ENCODE data around the gene C10orf62. TPM values are rescaled to one million over a fixed set of nuclear protein-coding genes. Genes with fewer than 3 reads are reported as not detected.

C10orf62 gene
- total and polyA plus RNA-seq, 9 of the 15 experiments (the other 6 are each of a cell fraction or from before 2014, with no cell fraction given), result not detected

- Histone ChIP-seq H3K4me3 (no peak overlapping the region), H3K36me3 (ENCODE audit: control insufficient read depth, insufficient read depth, low read length) (no peaks in the 10 kb centered on the region; the same call in 2 of the 3 replicates), H3K4me1 (replicated peaks in 1 of 2; ENCODE audit: control insufficient read depth in 2 of 2, insufficient read depth in 2 of 2, low read length in 2 of 2) (peaks cover 0 to 5% of the 10 kb centered on the region in 2 experiments; a peak in 2 of 5 replicates), H3K27me3 (ENCODE audit: control insufficient read depth in 2 of 2, insufficient read depth in 2 of 2, low read length in 2 of 2) (no peaks in the 10 kb centered on the region), H2AFZ (ENCODE audit: low read depth, low read length) (no peak overlapping the region), H3K4me2 (ENCODE audit: insufficient read depth, low read length) (no peak overlapping the region), H3K9ac (ENCODE audit: insufficient read depth in 1 of 2, low read depth in 2 of 2, low read length in 2 of 2) (peak overlapping the region in 1 of 2 experiments; percentile 31; a peak in 2 of 4 replicates), H4K20me1 (replicated peaks; ENCODE audit: control insufficient read depth, insufficient read depth, low read length) (no peaks in the 10 kb centered on the region), H3K9me1 (ENCODE audit: control insufficient read depth, insufficient read depth, low read length) (no peaks in the 10 kb centered on the region), H3K79me2 (ENCODE audit: control insufficient read depth, insufficient read depth, low read length) (no peaks in the 10 kb centered on the region), H3K27ac (ENCODE audit: extremely low read depth, low read depth, low read length) (no peak overlapping the region), H3K9me3 (replicated peaks; ENCODE audit: control insufficient read depth, insufficient read depth, low read depth, low read length) (no peaks in the 10 kb centered on the region)
- in situ Hi-C loops (cut with MboI), result loop anchor here (5.0 kb wide), 1 partner anchor 149 kb away; no protein-coding TSS in a partner anchor
- 61% methylated on average over 8 of the region's 12 CpGs for WGBS (ENCODE audit: insufficient coverage, low coverage, missing lambda C conversion rate)
- DNase-seq (ENCODE audit: extremely low read depth in 1 of 4, low spot score in 3 of 4) (no peak), ATAC-seq (no peak), FAIRE-seq (no peak)
- intact Hi-C loops (cut with micrococcal nuclease), result no loop called here
- ChIA-PET POLR2A (interaction anchor here (1.1 kb wide), 1 partner anchor 11 kb away, joined by 3 read pairs; no protein-coding TSS in a partner anchor), CTCF (ENCODE audit: low intra/inter-chr PET ratio) (no interaction called here)
- BruUV-seq (replicated peaks), result no TSS peak
- TF ChIP-seq DDX20 (tag; IDR thresholded peaks at IDR 0.05; ENCODE audit: low read depth), result no peak
- no peak for TF ChIP-seq ZBTB7A (IDR thresholded peaks at IDR 0.05; ENCODE audit: borderline replicate concordance, control insufficient read depth, low read depth, low read length)
- TF ChIP-seq DEAF1 (CRISPR knock-in tag; IDR thresholded peaks at IDR 0.05), result no peak
- TF ChIP-seq MECOM (CRISPR knock-in tag; IDR thresholded peaks at IDR 0.05), result no peak
- TF ChIP-seq NBN (IDR thresholded peaks at IDR 0.05; ENCODE audit: low read depth), result no peak
- no peak for TF ChIP-seq FOXA3 (CRISPR knock-in tag; conservative IDR thresholded peaks at IDR 0.05 in 1 of 2, IDR thresholded peaks at IDR 0.05 in 1 of 2)
These were observed 22.0 kb downstream of the C10orf62 start for GRCh38 chr10:97611473-97611872.

All from K562 (cell line).